Upper lobe of left lung (tissue), 4 donors: ENCODE data around the gene CGB3.

Experiments used
- EP300 ChIP-seq, 4 donors: sonication (generic); formaldehyde crosslinking; IDR thresholded peaks; one replicate each; pipeline ENCODE4 v1.5.1; 2017; ENCODE audit warnings: antibody characterized with exemption in 4 of 4, control low read depth in 2 of 4
- POLR2AphosphoS5 ChIP-seq, 2 donors: sonication (generic); formaldehyde crosslinking; IDR thresholded peaks; one replicate each; pipeline ENCODE4 v1.5.1; 2017; ENCODE audit warnings: antibody characterized with exemption in 2 of 2
- TF ChIP-seq, protein P1 (sequence below), 6 experiments: fragments of 450-650 bp in 4 of 6; fragments of 200-600 bp in 2 of 6; sonication (generic) in 2 of 6; IDR thresholded peaks; one replicate each; pipeline ENCODE4 v1.5.1; 2016 to 2019; ENCODE audit warnings: antibody characterized with exemption in 6 of 6

- TF ChIP-seq, protein P1, sequence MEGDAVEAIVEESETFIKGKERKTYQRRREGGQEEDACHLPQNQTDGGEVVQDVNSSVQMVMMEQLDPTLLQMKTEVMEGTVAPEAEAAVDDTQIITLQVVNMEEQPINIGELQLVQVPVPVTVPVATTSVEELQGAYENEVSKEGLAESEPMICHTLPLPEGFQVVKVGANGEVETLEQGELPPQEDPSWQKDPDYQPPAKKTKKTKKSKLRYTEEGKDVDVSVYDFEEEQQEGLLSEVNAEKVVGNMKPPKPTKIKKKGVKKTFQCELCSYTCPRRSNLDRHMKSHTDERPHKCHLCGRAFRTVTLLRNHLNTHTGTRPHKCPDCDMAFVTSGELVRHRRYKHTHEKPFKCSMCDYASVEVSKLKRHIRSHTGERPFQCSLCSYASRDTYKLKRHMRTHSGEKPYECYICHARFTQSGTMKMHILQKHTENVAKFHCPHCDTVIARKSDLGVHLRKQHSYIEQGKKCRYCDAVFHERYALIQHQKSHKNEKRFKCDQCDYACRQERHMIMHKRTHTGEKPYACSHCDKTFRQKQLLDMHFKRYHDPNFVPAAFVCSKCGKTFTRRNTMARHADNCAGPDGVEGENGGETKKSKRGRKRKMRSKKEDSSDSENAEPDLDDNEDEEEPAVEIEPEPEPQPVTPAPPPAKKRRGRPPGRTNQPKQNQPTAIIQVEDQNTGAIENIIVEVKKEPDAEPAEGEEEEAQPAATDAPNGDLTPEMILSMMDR (IDR thresholded peaks at IDR 0.05), result no peak
- TF ChIP-seq POLR2AphosphoS5 (IDR thresholded peaks at IDR 0.05) (no peak), EP300 (IDR thresholded peaks at IDR 0.05) (no peak)
These were observed 34.9 kb upstream of the CGB3 start for GRCh38 chr19:49059053-49059452.
